ENCODE measurements around the gene MEG3. TPM values are rescaled to one million over a fixed set of nuclear protein-coding genes. Genes with fewer than 3 reads are reported as not detected.

The MEG3 gene
- total RNA-seq, 4 donors from 2014 or later, result 8.2 to 18.2 (median 10.0) TPM

- intact Hi-C loops (cut with DNase I; ENCODE audit: low total_unique reads), result no loop called here
- no peak overlapping the region for H3K4me3 ChIP-seq (ENCODE audit: low read depth, poor library complexity, severe bottlenecking)
- 94 to 95% methylated on average over 9 to 11 of the region's 11 CpGs for WGBS, 2 donors
- no peak for DNase-seq (ENCODE audit: low spot score in 2 of 2)
- TF ChIP-seq POLR2A (IDR thresholded peaks at IDR 0.05), result no peak
- TF ChIP-seq CTCF (IDR thresholded peaks at IDR 0.05), result no peak
Measured at GRCh38 chr14:100883789-100884101, 57.8 kb downstream of the MEG3 start.

GRCh38 chr14:100884456-100884855, 58.5 kb downstream of the MEG3 start:
- TF ChIP-seq POLR2A (IDR thresholded peaks at IDR 0.05) (no peak), CTCF (IDR thresholded peaks at IDR 0.05) (no peak)
- 92 to 94% methylated on average over 13 of the region's 13 CpGs for WGBS, 2 donors
- intact Hi-C loops (cut with DNase I; ENCODE audit: low total_unique reads), result no loop called here
- no peak overlapping the region for H3K4me3 ChIP-seq (ENCODE audit: low read depth, poor library complexity, severe bottlenecking)
- no peak for DNase-seq (ENCODE audit: low spot score in 2 of 2)

- 60 to 68% methylated on average over 2 of the region's 2 CpGs for WGBS, 2 donors
- intact Hi-C loops (cut with DNase I; ENCODE audit: low total_unique reads), result no loop called here
- no peak for DNase-seq (ENCODE audit: low spot score in 2 of 2)
- H3K4me3 ChIP-seq (ENCODE audit: low read depth, poor library complexity, severe bottlenecking), result no peak overlapping the region
- no peak for TF ChIP-seq CTCF (IDR thresholded peaks at IDR 0.05)
- TF ChIP-seq POLR2A (IDR thresholded peaks at IDR 0.05), result no peak
Measured at GRCh38 chr14:100885196-100885595, 59.3 kb downstream of the MEG3 start.

GRCh38 chr14:100885617-100886016, 59.7 kb downstream of the MEG3 start:
- WGBS, 2 donors, result 64 to 67% methylated on average over 5 of the region's 5 CpGs
- no peak for DNase-seq (ENCODE audit: low spot score in 2 of 2)
- no peak for TF ChIP-seq POLR2A (IDR thresholded peaks at IDR 0.05)
- no peak for TF ChIP-seq CTCF (IDR thresholded peaks at IDR 0.05)
- no peak overlapping the region for H3K4me3 ChIP-seq (ENCODE audit: low read depth, poor library complexity, severe bottlenecking)
- intact Hi-C loops (cut with DNase I; ENCODE audit: low total_unique reads), result no loop called here

GRCh38 chr14:100887728-100888335, 61.9 kb downstream of the MEG3 start:
- TF ChIP-seq POLR2A (IDR thresholded peaks at IDR 0.05) (no peak), CTCF (IDR thresholded peaks at IDR 0.05) (no peak)
- WGBS, 2 donors, result 37 to 41% methylated on average over 6 of the region's 6 CpGs
- intact Hi-C loops (cut with DNase I; ENCODE audit: low total_unique reads), result no loop called here
- DNase-seq (ENCODE audit: low spot score in 2 of 2), result peak in 1 of 2 donors; percentile 29
- H3K4me3 ChIP-seq (ENCODE audit: low read depth, poor library complexity, severe bottlenecking), result no peak overlapping the region

GRCh38 chr14:100888789-100889315, 62.9 kb downstream of the MEG3 start:
- 45 to 49% methylated on average over 5 of the region's 5 CpGs for WGBS, 2 donors
- TF ChIP-seq POLR2A (IDR thresholded peaks at IDR 0.05) (no peak), CTCF (IDR thresholded peaks at IDR 0.05) (no peak)
- no peak for DNase-seq (ENCODE audit: low spot score in 2 of 2)
- intact Hi-C loops (cut with DNase I; ENCODE audit: low total_unique reads), result no loop called here
- H3K4me3 ChIP-seq (ENCODE audit: low read depth, poor library complexity, severe bottlenecking), result no peak overlapping the region

Data from lower leg skin (tissue), 4 donors.